ENCODE results near the gene RUNX2. TPM values are rescaled to one million over a fixed set of nuclear protein-coding genes. Genes with fewer than 3 reads are reported as not detected.

Gene RUNX2
- total and polyA plus RNA-seq, 4 donors, result 0.09 to 1.5 (median 0.75) TPM

DNA sequence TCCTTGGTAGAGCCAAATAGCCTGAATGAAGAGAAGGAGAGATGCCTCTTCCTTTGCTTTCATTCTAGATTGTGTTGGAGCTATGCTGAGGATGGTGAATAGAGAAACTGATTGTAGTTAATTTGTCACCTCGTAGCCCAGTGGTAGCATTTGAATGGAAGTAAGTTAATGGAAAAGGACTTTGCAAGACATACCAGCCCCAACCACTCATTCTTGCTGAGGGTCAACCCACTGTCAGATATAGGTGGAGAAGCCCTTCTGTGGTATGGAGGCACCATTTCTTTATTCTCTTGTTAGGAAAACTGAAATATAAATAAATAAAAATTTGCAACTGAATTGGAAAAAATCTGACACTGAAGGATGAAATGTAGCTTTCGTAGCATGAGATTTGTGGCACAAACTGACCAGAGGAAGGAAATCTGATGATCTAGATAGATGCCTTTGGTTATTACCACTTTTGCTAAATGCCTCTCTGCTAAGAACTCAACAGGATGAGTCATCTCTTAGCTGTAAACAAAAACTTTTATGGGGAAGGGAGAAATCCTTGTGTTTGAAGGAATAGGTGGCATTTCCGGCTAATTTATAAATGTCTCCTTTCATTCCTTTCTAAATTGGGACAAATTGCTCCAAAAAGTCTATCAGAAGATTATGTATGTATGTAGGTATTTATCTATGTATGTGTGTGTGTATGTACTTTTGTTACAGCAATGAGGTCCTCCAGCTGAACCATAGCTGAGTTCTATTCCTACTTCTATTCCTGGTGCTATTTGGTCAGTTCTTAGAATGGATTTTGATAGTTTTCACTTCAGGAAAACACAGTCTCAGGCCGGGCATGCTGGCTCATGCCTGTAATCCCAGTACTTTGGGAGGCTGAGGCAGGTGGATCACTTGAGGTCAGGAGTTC is 126.1 kb downstream of the RUNX2 start:
- WGBS, result 85% methylated on average over 4 of the region's 4 CpGs
- TF ChIP-seq EGR1 (IDR thresholded peaks at IDR 0.05; ENCODE audit: low read depth in 2 of 2) (no peak), HNF4A (conservative IDR thresholded peaks at IDR 0.05) (no peak), RAD21 (IDR thresholded peaks at IDR 0.05) (no peak), HNF4G (IDR thresholded peaks at IDR 0.05) (no peak), FOXA2 (IDR thresholded peaks at IDR 0.05) (no peak), JUND (IDR thresholded peaks at IDR 0.05) (no peak), GABPA (IDR thresholded peaks at IDR 0.05 in 1 of 2, conservative IDR thresholded peaks at IDR 0.05 in 1 of 2) (no peak), TAF1 (conservative IDR thresholded peaks at IDR 0.05) (no peak), RXRA (IDR thresholded peaks at IDR 0.05) (no peak), NR2F2 (IDR thresholded peaks at IDR 0.05) (no peak)
- TF ChIP-seq, protein P1, sequence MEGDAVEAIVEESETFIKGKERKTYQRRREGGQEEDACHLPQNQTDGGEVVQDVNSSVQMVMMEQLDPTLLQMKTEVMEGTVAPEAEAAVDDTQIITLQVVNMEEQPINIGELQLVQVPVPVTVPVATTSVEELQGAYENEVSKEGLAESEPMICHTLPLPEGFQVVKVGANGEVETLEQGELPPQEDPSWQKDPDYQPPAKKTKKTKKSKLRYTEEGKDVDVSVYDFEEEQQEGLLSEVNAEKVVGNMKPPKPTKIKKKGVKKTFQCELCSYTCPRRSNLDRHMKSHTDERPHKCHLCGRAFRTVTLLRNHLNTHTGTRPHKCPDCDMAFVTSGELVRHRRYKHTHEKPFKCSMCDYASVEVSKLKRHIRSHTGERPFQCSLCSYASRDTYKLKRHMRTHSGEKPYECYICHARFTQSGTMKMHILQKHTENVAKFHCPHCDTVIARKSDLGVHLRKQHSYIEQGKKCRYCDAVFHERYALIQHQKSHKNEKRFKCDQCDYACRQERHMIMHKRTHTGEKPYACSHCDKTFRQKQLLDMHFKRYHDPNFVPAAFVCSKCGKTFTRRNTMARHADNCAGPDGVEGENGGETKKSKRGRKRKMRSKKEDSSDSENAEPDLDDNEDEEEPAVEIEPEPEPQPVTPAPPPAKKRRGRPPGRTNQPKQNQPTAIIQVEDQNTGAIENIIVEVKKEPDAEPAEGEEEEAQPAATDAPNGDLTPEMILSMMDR (IDR thresholded peaks at IDR 0.05; ENCODE audit: low read depth, low read length, missing input control), result no peak
- TF ChIP-seq, protein P2, sequence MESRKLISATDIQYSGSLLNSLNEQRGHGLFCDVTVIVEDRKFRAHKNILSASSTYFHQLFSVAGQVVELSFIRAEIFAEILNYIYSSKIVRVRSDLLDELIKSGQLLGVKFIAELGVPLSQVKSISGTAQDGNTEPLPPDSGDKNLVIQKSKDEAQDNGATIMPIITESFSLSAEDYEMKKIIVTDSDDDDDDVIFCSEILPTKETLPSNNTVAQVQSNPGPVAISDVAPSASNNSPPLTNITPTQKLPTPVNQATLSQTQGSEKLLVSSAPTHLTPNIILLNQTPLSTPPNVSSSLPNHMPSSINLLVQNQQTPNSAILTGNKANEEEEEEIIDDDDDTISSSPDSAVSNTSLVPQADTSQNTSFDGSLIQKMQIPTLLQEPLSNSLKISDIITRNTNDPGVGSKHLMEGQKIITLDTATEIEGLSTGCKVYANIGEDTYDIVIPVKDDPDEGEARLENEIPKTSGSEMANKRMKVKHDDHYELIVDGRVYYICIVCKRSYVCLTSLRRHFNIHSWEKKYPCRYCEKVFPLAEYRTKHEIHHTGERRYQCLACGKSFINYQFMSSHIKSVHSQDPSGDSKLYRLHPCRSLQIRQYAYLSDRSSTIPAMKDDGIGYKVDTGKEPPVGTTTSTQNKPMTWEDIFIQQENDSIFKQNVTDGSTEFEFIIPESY (IDR thresholded peaks at IDR 0.05), result no peak
- Histone ChIP-seq H3K27ac (ENCODE audit: low read depth in 1 of 2, low read length in 2 of 2) (no peak overlapping the region), H3K4me3 (ENCODE audit: low read depth in 1 of 3, low read length in 3 of 3) (no peak overlapping the region), H3K4me1 (ENCODE audit: control insufficient read depth in 4 of 4, insufficient read depth in 4 of 4, low read length in 3 of 4) (no peaks in the 10 kb centered on the region), H3K36me3 (ENCODE audit: control insufficient read depth in 4 of 4, insufficient read depth in 3 of 4, low read depth in 1 of 4, low read length in 3 of 4) (no peaks in the 10 kb centered on the region), H3K9me3 (ENCODE audit: control insufficient read depth in 4 of 4, low read length in 3 of 4) (no peaks in the 10 kb centered on the region), H3K27me3 (ENCODE audit: control insufficient read depth in 4 of 4, insufficient read depth in 4 of 4, low read length in 3 of 4) (no peaks in the 10 kb centered on the region), H3K9ac (ENCODE audit: low read depth in 1 of 2, low read length in 2 of 2) (no peak overlapping the region)
- no peak for DNase-seq (ENCODE audit: low spot score)

DNA sequence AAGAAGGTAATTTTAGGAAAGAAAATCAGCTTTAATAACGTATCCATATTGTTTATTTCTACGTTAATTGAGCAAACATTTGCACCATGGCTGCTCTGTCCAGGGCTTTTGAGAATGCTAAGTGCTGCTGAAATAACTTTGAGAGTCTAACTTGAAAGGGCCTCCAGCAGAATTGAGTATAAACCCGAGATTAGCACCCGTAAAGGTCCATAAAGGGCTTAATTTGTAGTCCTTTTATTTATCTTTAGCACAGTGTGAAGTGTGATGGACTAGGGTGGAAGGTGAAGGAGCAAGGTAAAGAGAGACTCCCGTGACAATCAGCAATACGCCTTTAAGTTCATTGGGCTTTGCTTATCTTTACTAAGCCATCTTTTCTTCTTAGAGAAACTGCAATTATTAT is 127.3 kb downstream of the RUNX2 start:
- H3K27ac ChIP-seq (ENCODE audit: low read depth in 1 of 2, low read length in 2 of 2), result no peak overlapping the region
- TF ChIP-seq, protein P3, sequence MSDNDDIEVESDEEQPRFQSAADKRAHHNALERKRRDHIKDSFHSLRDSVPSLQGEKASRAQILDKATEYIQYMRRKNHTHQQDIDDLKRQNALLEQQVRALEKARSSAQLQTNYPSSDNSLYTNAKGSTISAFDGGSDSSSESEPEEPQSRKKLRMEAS (IDR thresholded peaks at IDR 0.05), result no peak
- TF ChIP-seq RAD21 (IDR thresholded peaks at IDR 0.05) (no peak), YY1 (IDR thresholded peaks at IDR 0.05) (no peak), GABPA (IDR thresholded peaks at IDR 0.05 in 1 of 2, conservative IDR thresholded peaks at IDR 0.05 in 1 of 2) (no peak), HNF4G (IDR thresholded peaks at IDR 0.05) (no peak), TAF1 (conservative IDR thresholded peaks at IDR 0.05) (no peak), RXRA (IDR thresholded peaks at IDR 0.05) (no peak), HNF4A (conservative IDR thresholded peaks at IDR 0.05) (no peak), FOXA1 (IDR thresholded peaks at IDR 0.05) (no peak), JUND (IDR thresholded peaks at IDR 0.05) (no peak), NR2F2 (IDR thresholded peaks at IDR 0.05) (no peak), EGR1 (IDR thresholded peaks at IDR 0.05; ENCODE audit: low read depth in 2 of 2) (no peak), SP1 (IDR thresholded peaks at IDR 0.05) (no peak)
- TF ChIP-seq, protein P1 (IDR thresholded peaks at IDR 0.05; ENCODE audit: low read depth, low read length, missing input control), result no peak
- TF ChIP-seq, protein P2 (IDR thresholded peaks at IDR 0.05), result no peak
- TF ChIP-seq, protein P4, sequence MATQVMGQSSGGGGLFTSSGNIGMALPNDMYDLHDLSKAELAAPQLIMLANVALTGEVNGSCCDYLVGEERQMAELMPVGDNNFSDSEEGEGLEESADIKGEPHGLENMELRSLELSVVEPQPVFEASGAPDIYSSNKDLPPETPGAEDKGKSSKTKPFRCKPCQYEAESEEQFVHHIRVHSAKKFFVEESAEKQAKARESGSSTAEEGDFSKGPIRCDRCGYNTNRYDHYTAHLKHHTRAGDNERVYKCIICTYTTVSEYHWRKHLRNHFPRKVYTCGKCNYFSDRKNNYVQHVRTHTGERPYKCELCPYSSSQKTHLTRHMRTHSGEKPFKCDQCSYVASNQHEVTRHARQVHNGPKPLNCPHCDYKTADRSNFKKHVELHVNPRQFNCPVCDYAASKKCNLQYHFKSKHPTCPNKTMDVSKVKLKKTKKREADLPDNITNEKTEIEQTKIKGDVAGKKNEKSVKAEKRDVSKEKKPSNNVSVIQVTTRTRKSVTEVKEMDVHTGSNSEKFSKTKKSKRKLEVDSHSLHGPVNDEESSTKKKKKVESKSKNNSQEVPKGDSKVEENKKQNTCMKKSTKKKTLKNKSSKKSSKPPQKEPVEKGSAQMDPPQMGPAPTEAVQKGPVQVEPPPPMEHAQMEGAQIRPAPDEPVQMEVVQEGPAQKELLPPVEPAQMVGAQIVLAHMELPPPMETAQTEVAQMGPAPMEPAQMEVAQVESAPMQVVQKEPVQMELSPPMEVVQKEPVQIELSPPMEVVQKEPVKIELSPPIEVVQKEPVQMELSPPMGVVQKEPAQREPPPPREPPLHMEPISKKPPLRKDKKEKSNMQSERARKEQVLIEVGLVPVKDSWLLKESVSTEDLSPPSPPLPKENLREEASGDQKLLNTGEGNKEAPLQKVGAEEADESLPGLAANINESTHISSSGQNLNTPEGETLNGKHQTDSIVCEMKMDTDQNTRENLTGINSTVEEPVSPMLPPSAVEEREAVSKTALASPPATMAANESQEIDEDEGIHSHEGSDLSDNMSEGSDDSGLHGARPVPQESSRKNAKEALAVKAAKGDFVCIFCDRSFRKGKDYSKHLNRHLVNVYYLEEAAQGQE (IDR thresholded peaks at IDR 0.05), result no peak
- TF ChIP-seq, protein P5, sequence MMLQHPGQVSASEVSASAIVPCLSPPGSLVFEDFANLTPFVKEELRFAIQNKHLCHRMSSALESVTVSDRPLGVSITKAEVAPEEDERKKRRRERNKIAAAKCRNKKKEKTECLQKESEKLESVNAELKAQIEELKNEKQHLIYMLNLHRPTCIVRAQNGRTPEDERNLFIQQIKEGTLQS (IDR thresholded peaks at IDR 0.05), result no peak
- WGBS, result 83% methylated on average over 6 of the region's 6 CpGs

More for the DNA sequence above, 127.3 kb downstream of the RUNX2 start:
- H3K9me3 ChIP-seq (ENCODE audit: control insufficient read depth in 4 of 4, low read length in 3 of 4), result no peaks in the 10 kb centered on the region
- H3K4me1 ChIP-seq (ENCODE audit: control insufficient read depth in 4 of 4, insufficient read depth in 4 of 4, low read length in 3 of 4), result no peaks in the 10 kb centered on the region
- no peak overlapping the region for H3K9ac ChIP-seq (ENCODE audit: low read depth in 1 of 2, low read length in 2 of 2)
- H3K4me3 ChIP-seq (ENCODE audit: low read depth in 1 of 3, low read length in 3 of 3), result no peak overlapping the region
- no peaks in the 10 kb centered on the region for H3K36me3 ChIP-seq (ENCODE audit: control insufficient read depth in 4 of 4, insufficient read depth in 3 of 4, low read depth in 1 of 4, low read length in 3 of 4)
- no peaks in the 10 kb centered on the region for H3K27me3 ChIP-seq (ENCODE audit: control insufficient read depth in 4 of 4, insufficient read depth in 4 of 4, low read length in 3 of 4)
- no peak for DNase-seq (ENCODE audit: low spot score)

Data from liver (tissue), 9 donors.